GM19455 (cell line): ENCODE measurements around the gene BCAR3.
"Not testable (repeated sequence)": the region's sequence is repeated elsewhere in the genome, so short reads cannot be mapped to it uniquely, and the experiment has no call there.

Experiments used
- ATAC-seq: cut with Tn5 transposase; IDR thresholded peaks from one replicate; pipeline ENCODE4 v1.9.1; 2021; ENCODE audit not compliant: unreplicated experiment

The BCAR3 gene

GRCh38 chr1:93600663-93601062, 81.0 kb downstream of the BCAR3 start:
- ATAC-seq = no peak

DNA sequence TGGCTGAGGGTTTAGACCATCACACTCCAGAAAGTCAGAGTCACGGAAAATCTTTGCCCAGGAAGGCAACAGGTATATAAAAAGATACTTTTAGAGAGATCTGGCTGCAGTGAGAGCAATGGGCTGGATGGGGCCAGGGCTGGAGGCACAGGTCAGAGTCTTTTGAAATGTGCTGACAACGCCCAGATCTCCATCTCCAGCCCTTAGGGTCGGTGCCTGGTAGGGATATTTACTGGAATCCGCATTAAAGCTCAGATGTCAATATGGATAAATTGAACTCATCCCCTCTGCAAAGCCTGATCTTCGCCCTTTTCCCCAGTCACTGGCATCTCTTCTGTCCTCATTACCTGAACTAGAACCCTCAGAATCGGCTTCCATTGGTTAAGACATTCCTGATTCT, 82.2 kb downstream of the BCAR3 start:
- ATAC-seq = no peak

- ATAC-seq = no peak
These were observed 82.7 kb downstream of the BCAR3 start for GRCh38 chr1:93598861-93599439.

GRCh38 chr1:93598396-93598795, 83.2 kb downstream of the BCAR3 start:
- ATAC-seq = no peak

- ATAC-seq = no peak
These were observed 83.9 kb downstream of the BCAR3 start for GRCh38 chr1:93597709-93598108.

- ATAC-seq = no peak
These were observed 85.1 kb downstream of the BCAR3 start for GRCh38 chr1:93596329-93597089.

DNA sequence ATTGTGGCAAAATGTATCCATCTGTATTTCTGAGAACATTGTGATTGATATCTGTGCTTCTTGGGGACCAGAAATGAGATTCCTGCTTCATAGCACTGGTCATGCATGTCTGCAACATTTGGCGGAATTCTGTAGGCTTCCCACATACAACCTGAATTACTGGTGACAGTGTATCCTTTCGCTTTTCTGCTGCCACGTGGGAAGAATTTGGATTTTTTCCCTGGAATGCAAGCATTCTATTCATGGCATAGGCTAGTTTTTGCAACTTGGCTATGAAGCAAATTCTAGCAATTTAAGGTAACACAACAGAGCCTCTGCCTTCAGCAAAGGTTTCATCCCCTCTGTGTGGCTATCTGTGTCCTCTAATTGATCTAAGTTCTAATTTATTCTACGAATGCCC, 85.9 kb downstream of the BCAR3 start:
- no peak for ATAC-seq

GRCh38 chr1:93595266-93595665, 86.4 kb downstream of the BCAR3 start:
- no peak for ATAC-seq

DNA sequence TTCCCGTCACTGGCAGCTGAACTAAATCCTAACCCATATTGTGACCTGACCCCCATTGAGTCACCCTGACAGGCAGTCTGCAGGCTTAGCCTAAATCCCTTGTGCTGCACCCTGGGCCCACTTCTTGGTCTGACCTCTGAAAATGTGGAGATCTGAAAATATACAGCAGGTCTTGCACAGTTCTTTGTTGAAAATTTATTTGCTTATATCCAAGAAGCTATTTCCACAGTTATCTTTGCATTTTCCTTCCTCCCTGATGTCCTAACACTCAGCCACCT, 87.1 kb downstream of the BCAR3 start:
- no peak for ATAC-seq

- no peak for ATAC-seq
These were observed 87.6 kb downstream of the BCAR3 start for GRCh38 chr1:93593854-93594602.

DNA sequence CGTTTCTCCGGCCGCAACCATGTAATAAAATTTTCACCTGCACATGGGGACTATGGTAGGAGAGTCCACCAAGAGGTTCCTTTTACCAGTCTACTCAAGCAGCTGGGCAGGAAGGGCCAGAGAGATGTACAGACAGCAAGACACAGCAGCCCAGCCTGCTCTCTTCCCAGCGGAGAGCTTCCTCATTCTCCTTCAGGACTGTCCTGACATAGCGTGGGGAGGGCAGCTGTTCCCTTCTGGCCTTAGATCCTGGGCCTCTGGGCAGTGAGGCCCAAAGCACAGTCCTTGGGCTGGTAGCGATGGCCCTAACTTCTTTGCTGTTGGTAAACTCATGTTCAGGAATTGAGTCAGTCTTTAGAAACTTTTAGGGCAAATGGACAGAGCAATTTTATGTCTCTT, 89.1 kb downstream of the BCAR3 start:
- no peak for ATAC-seq

- ATAC-seq = no peak
These were observed 89.7 kb downstream of the BCAR3 start for GRCh38 chr1:93591676-93592550.

DNA sequence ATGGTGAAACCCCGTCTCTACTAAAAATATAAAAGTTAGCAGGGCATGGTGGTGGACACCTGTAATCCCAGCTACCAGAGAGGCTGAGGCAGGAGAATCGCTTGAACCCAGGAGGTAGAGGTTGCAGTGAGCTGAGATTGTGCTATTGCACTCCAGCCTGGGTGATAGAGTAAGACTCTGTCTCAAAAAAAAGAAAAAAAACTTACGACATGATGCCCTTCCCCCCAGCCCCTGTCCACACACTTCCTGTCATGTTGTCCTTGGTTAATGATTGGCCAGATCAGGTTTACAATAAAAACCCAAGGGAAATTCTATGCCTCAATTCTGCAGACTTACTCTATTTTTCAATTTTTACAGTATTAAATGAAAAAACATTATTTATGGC, 90.4 kb downstream of the BCAR3 start:
- not testable (repeated sequence) for ATAC-seq

GRCh38 chr1:93588955-93589354, 92.7 kb downstream of the BCAR3 start:
- no peak for ATAC-seq

DNA sequence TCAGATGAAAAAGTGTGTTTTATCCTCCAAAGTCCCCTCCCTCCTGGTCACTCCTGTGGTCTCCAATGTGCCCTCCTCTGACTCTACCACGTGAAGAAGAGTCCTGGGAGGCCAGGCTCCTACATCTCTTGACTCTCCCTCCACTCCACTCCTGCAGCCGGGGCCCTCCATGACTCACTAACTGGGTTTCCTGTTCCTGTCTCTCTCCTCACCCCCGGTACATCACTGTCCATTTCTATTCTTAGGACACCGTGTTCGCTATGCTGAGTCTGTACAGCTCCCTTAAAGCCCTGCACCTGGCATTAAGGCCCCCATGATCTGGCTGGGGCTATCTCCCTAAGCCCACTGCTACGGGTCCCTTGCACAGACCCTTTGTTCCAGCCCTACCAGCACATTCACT, 93.4 kb downstream of the BCAR3 start:
- ATAC-seq = no peak

GRCh38 chr1:93587354-93587753, 94.3 kb downstream of the BCAR3 start:
- ATAC-seq = no peak

GRCh38 chr1:93585059-93585966, 96.3 kb downstream of the BCAR3 start:
- ATAC-seq = no peak

DNA sequence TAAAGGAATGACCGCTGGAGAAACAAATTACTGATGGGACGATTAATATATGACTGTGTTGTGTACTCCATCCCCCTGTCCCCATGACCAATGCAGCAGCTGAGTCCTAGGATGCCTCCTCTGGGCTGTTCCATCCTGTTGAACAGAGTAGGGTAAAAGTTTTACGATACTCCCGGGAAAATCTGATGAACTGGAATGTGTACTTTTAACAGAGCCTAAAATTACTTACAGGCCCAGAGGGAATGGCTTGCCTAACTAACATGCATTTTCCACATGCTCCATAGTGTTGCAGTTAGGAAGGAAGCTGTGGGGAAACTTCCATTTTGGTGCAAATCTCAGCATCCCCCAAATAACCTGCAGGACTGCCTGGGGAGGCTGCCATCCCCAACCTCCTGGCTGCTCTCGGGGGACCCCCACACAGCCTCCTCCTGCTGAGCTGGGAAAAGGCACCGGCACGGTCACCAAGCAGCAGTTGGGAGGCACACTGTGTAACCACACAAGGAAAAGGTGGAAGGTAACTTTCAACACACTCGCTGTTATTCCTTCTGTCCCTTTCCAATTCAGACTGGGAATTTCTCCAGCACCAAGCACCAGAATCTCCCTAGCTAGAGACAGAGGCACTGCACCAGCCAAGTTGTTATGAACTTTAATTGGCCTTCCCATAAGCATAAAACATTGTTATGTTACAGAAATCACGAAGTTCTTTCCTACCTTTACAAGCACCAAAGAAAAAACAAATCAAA, 97.2 kb downstream of the BCAR3 start:
- no peak for ATAC-seq

DNA sequence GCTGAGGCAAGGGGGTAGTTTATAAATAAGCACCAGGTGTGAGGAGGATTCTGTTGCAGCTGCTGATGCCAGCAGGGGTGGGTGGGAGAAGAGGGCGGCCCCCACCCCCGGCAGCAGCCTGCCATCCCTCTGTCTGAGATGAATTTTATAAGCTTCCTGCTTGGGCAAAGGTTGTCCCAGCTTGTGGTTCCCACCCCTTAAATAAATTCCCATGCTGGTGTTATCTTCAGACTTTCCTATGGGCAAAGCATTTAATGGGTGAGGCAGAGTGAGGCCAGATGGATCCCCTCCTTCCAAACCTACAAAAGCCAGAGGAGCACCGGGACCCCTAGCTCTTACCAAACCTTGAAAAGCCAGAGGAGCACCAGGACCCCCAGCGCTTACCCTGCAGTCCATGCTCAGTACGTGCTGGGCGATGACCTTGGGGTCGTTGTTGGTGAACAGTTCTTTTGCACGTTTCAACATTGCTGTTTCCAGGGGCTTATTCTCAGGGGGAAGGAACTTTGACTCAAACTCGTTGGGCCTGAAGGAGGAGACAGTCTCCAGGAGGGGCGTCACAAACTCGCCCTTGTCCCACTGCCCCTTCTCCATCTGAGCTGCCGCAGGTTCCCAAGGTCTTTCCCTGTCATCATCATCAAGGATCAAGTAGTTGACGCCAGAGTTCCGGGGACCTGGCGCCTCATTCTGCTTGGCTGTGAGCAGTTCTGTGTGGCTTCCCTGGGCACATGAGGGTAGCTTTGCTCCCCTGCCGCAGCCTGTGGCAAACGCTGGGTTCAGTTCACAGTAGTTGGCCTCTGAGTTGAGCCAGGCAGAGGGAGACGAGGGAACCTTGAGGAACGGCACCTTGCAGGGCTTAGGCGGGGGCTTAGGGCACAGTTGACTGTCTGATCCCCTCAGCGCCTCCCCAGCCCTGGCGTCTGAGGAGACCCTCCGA, 99.5 kb downstream of the BCAR3 start:
- no peak for ATAC-seq
